ENCODE results near the gene EPN2. TPM values are rescaled to one million over a fixed set of nuclear protein-coding genes. Genes with fewer than 3 reads are reported as not detected.
"Not testable (repeated sequence)": the region's sequence is repeated elsewhere in the genome, so short reads cannot be mapped to it uniquely, and the experiment has no call there.

The EPN2 gene
- total RNA-seq, 4 donors from 2014 or later, result 26.0 to 45.9 (median 34.6) TPM

- TF ChIP-seq CTCF (IDR thresholded peaks at IDR 0.05), result no peak
- ATAC-seq (ENCODE audit: low FRiP score), result no peak
- DNase-seq (ENCODE audit: low spot score), result no peak
Observed at GRCh38 chr17:19270347-19270703, 33.2 kb downstream of the EPN2 start.

GRCh38 chr17:19270704-19271611 is 33.8 kb downstream of the EPN2 start:
- ATAC-seq (ENCODE audit: low FRiP score) (no peak), DNase-seq (ENCODE audit: low spot score) (no peak)
- TF ChIP-seq CTCF (IDR thresholded peaks at IDR 0.05), result no peak

- ATAC-seq (ENCODE audit: low FRiP score), result no peak
- DNase-seq (ENCODE audit: low spot score), result no peak
- no peak for TF ChIP-seq CTCF (IDR thresholded peaks at IDR 0.05)
Observed at GRCh38 chr17:19271780-19272357, 34.7 kb downstream of the EPN2 start.

- ATAC-seq (ENCODE audit: low FRiP score), result no peak
- DNase-seq (ENCODE audit: low spot score), result no peak
- no peak for TF ChIP-seq CTCF (IDR thresholded peaks at IDR 0.05)
Observed at GRCh38 chr17:19273731-19274130, 36.6 kb downstream of the EPN2 start.

- TF ChIP-seq CTCF (IDR thresholded peaks at IDR 0.05), result no peak
- no peak for DNase-seq (ENCODE audit: low spot score)
- ATAC-seq (ENCODE audit: low FRiP score), result no peak
Observed at GRCh38 chr17:19274893-19275292, 37.7 kb downstream of the EPN2 start.

- DNase-seq (ENCODE audit: low spot score) (no peak), ATAC-seq (ENCODE audit: low FRiP score) (no peak)
- no peak for TF ChIP-seq CTCF (IDR thresholded peaks at IDR 0.05)
Observed at GRCh38 chr17:19275457-19276127, 38.4 kb downstream of the EPN2 start.

GRCh38 chr17:19278284-19278683 is 41.1 kb downstream of the EPN2 start:
- not testable (repeated sequence) for DNase-seq (ENCODE audit: low spot score); ATAC-seq (ENCODE audit: low FRiP score)
